Dedifferentiated amniotic fluid mesenchymal stem cell (primary cell): ENCODE measurements around the gene GPR162.
"Not testable (repeated sequence)": the region's sequence is repeated elsewhere in the genome, so short reads cannot be mapped to it uniquely, and the experiment has no call there.

ENCODE experiments used
- DNase-seq: peaks from one replicate; pipeline ENCODE4 v3.0.0-alpha.2; 2016; ENCODE audit errors: extremely low spot score

GPR162 gene

GRCh38 chr12:6873094-6874014 lies 51.7 kb downstream of the GPR162 start, which contains the start of gene SPSB2:
TSS of gene SPSB2 (minus strand) at chr12:6873303. CDS start at chr12:6872901, 402 bp downstream.
- DNase-seq = peak; percentile 88

GRCh38 chr12:6874015-6874368 lies 52.4 kb downstream of the GPR162 start:
- DNase-seq = not testable (repeated sequence)
